Endothelial cell of umbilical vein (primary cell): Measurements from ENCODE around the gene MOB4. TPM values are rescaled to one million over a fixed set of nuclear protein-coding genes. Genes with fewer than 3 reads are reported as not detected.

ENCODE experiments used
- BruUV-seq: library from RNA; stranded (reverse); fragments of 400-500 nt; replicated peaks from 2 replicates; lab custom pipeline; 2021; lab: Mats Ljungman, UMichigan
- CTCF ChIA-PET: fragments of 300-600, 350-600 bp; sonication (Branson Sonifier 250); formaldehyde crosslinking; loops from one replicate; lab custom pipeline; 2021; ENCODE audit warnings: antibody characterized with exemption, inconsistent platforms; lab: Charles Lee
- POLR2A ChIA-PET: fragments of 300-600, 350-600 bp; sonication (Branson Sonifier 250); formaldehyde crosslinking; loops from one replicate; lab custom pipeline; 2021; ENCODE audit warnings: antibody characterized with exemption, inconsistent platforms; lab: Charles Lee
- DNase-seq: peaks from one replicate; pipeline ENCODE4 v3.0.0-alpha.2; 2011; ENCODE audit warnings: low read depth, low spot score
- FAIRE-seq: peaks from 2 replicates; lab custom pipeline; 2011; peaks lifted over from hg19 to GRCh38; lab: Jason Lieb, UNC
- H2AFZ ChIP-seq: 2 replicates; pipeline ENCODE4 v1.6.0; 2012; ENCODE audit warnings: low read depth, low read length, control low read depth, inconsistent platforms
- H3K27ac ChIP-seq: 2 replicates; pipeline ENCODE4 v1.5.1; 2011; ENCODE audit warnings: low read depth, mild to moderate bottlenecking, control low read depth, low read length, moderate library complexity; ENCODE audit not compliant: insufficient read depth
- H3K27me3 ChIP-seq, 2 experiments: 2 replicates each; pipeline versions ENCODE4 v1.6.0 to v1.6.1; 2011; ENCODE audit warnings: low read length in 2 of 2, mixed read lengths in 1 of 2; ENCODE audit not compliant: control insufficient read depth in 2 of 2, insufficient read depth in 2 of 2
- H3K36me3 ChIP-seq, 2 experiments: 2 replicates in 1 of 2; 3 replicates in 1 of 2; pipeline ENCODE4 v1.5.1; 2011; ENCODE audit warnings: low read length in 2 of 2, mild to moderate bottlenecking in 1 of 2, moderate library complexity in 1 of 2; ENCODE audit not compliant: control insufficient read depth in 2 of 2, insufficient read depth in 2 of 2; ENCODE audit errors: extremely low read depth in 1 of 2
- H3K4me1 ChIP-seq: 3 replicates; pipeline ENCODE4 v1.5.1; 2011; ENCODE audit warnings: mild to moderate bottlenecking, low read length; ENCODE audit not compliant: control insufficient read depth, insufficient read depth; ENCODE audit errors: extremely low read depth
- H3K4me2 ChIP-seq: 2 replicates; pipeline ENCODE4 v1.6.1; 2011; ENCODE audit warnings: low read length, control low read depth, mixed read lengths; ENCODE audit not compliant: insufficient read depth
- H3K4me3 ChIP-seq, 3 experiments: fragments of 200-600 bp in 1 of 3; sonication (generic), shearing (Covaris generic) in 1 of 3; replicated peaks in 1 of 3; 2 replicates each; pipeline ENCODE4 v1.5.1; 2011 to 2016; ENCODE audit warnings: control low read depth in 3 of 3, low read length in 3 of 3, mild to moderate bottlenecking in 2 of 3, inconsistent platforms in 1 of 3, low read depth in 1 of 3, moderate library complexity in 1 of 3; ENCODE audit not compliant: insufficient read depth in 1 of 3
- H3K79me2 ChIP-seq: 2 replicates; pipeline ENCODE4 v1.6.0; 2012; ENCODE audit warnings: low read length, inconsistent platforms; ENCODE audit not compliant: control insufficient read depth, insufficient read depth
- H3K9ac ChIP-seq: replicated peaks from 2 replicates; pipeline ENCODE3; 2011; ENCODE audit warnings: low read length, control low read depth; ENCODE audit not compliant: insufficient read depth; ENCODE audit errors: extremely low read depth
- H3K9me1 ChIP-seq: replicated peaks from 3 replicates; pipeline ENCODE4 v1.6.0; 2011; ENCODE audit warnings: mild to moderate bottlenecking, low read length; ENCODE audit not compliant: control insufficient read depth, insufficient read depth; ENCODE audit errors: extremely low read depth
- H3K9me3 ChIP-seq: replicated peaks from 2 replicates; pipeline ENCODE4 v1.5.1; 2012; ENCODE audit warnings: low read length, inconsistent platforms; ENCODE audit not compliant: control insufficient read depth, insufficient read depth
- H4K20me1 ChIP-seq: replicated peaks from 2 replicates; pipeline ENCODE3; 2011; ENCODE audit warnings: mild to moderate bottlenecking, low read length; ENCODE audit not compliant: control insufficient read depth, insufficient read depth; ENCODE audit errors: extremely low read depth
- EZH2 ChIP-seq: IDR thresholded peaks from 2 replicates; pipeline ENCODE4 v1.6.1; 2012; ENCODE audit warnings: borderline replicate concordance, low read depth, mild to moderate bottlenecking, moderate library complexity, low read length, inconsistent platforms; ENCODE audit not compliant: severe bottlenecking
- FOS ChIP-seq: IDR thresholded peaks from 2 replicates; pipeline ENCODE4 v1.6.1; 2011; ENCODE audit warnings: mild to moderate bottlenecking, low read length, moderate library complexity, borderline replicate concordance; ENCODE audit not compliant: insufficient read depth
- GATA2 ChIP-seq: IDR thresholded peaks from 2 replicates; pipeline ENCODE4 v1.7.0; 2011; ENCODE audit warnings: low read depth, mild to moderate bottlenecking, moderate library complexity, mixed read lengths, low read length; ENCODE audit not compliant: insufficient read length, insufficient read depth
- JUN ChIP-seq: IDR thresholded peaks from 2 replicates; pipeline ENCODE4 v1.6.1; 2011; ENCODE audit warnings: borderline replicate concordance, low read depth; ENCODE audit not compliant: insufficient read length, insufficient read depth
- MYC ChIP-seq: IDR thresholded peaks from one replicate; pipeline ENCODE4 v1.6.1; 2011; ENCODE audit warnings: mild to moderate bottlenecking, low read depth, low read length
- POLR2A ChIP-seq: IDR thresholded peaks from 2 replicates; pipeline ENCODE4 v1.6.1; 2012; ENCODE audit warnings: low read depth, mild to moderate bottlenecking, control low read depth, low read length
- POLR2AphosphoS5 ChIP-seq: IDR thresholded peaks from 2 replicates; pipeline ENCODE4 v1.6.1; 2012; ENCODE audit warnings: low read depth, mild to moderate bottlenecking, control low read depth, low read length, moderate library complexity; ENCODE audit not compliant: insufficient read depth
- dilution Hi-C: fragments of 300-500 bp; cut with MboI; formaldehyde crosslinking; loops from one replicate; pipeline ENCODE4 v1.15.0; 2019; ENCODE audit warnings: low sequenced_read_pairs; ENCODE audit not compliant: extremely low pct_ligation_motif_present
- intact Hi-C: fragments of 100-400 bp; cut with micrococcal nuclease; formaldehyde crosslinking; loops from one replicate; pipeline ENCODE4 v1.10.0; 2022
- polyA plus RNA-seq, 4 experiments: library from polyadenylated mRNA; depleted of rRNA in 3 of 4; stranded (reverse) in 3 of 4; unstranded in 1 of 4; fragments of >200 nt; gene quantifications; 2 replicates each; pipeline versions ENCODE4 v1.2.1 to v1.2.3, GENCODE V29; 2011 to 2012; ENCODE audit warnings: missing spikeins in 1 of 4
- total RNA-seq: library from RNA; stranded (reverse); gene quantifications from 2 replicates; pipeline ENCODE4 v1.2.3, GENCODE V29; 2021
- TF ChIP-seq, protein P1 (sequence below), 2 donors: IDR thresholded peaks; 1 replicate in 1 of 2; 2 replicates in 1 of 2; pipeline ENCODE4 v1.5.1; 2011; ENCODE audit warnings: low read length in 2 of 2, mild to moderate bottlenecking in 2 of 2, moderate library complexity in 2 of 2, control low read depth in 1 of 2, inconsistent platforms in 1 of 2, low read depth in 1 of 2; ENCODE audit not compliant: insufficient read depth in 1 of 2; ENCODE audit errors: extremely low read depth in 1 of 2
- TF ChIP-seq, protein P2 (sequence below): IDR thresholded peaks from 2 replicates; pipeline ENCODE4 v1.6.1; 2011; ENCODE audit not compliant: insufficient read depth, insufficient read length

MOB4 gene
- total and polyA plus RNA-seq, 2 donors (not counting 3 experiments of a cell fraction or from before 2014, with no cell fraction given): 23.9 to 27.9 TPM

GRCh38 chr2:197495433-197496134 is 20.3 kb upstream of the MOB4 start:
- Histone ChIP-seq H3K36me3 (peaks cover 10 to 32% of the 10 kb centered on the region in 2 experiments), H3K9ac (no peak overlapping the region), H3K27me3 (no peaks in the 10 kb centered on the region), H3K27ac (no peak overlapping the region), H3K4me1 (peaks cover 33% of the 10 kb centered on the region), H3K4me2 (peak overlapping the region; percentile 99), H4K20me1 (peaks cover 2% of the 10 kb centered on the region), H3K9me1 (no peaks in the 10 kb centered on the region), H3K79me2 (peaks cover 59% of the 10 kb centered on the region), H3K9me3 (no peaks in the 10 kb centered on the region), H2AFZ (no peak overlapping the region), H3K4me3 (no peak overlapping the region)
- no peak for DNase-seq
- ChIA-PET CTCF (interaction anchor here (0.7 kb wide), 1 partner anchor 9 kb away, joined by 3 read pairs; no protein-coding TSS in a partner anchor), POLR2A (no interaction called here)
- FAIRE-seq: no peak
- dilution Hi-C loops (no loop called here), intact Hi-C loops (loop anchor here (5.0 kb wide), 1 partner anchor 802 kb away; no protein-coding TSS in a partner anchor)
- TF ChIP-seq, protein P1, sequence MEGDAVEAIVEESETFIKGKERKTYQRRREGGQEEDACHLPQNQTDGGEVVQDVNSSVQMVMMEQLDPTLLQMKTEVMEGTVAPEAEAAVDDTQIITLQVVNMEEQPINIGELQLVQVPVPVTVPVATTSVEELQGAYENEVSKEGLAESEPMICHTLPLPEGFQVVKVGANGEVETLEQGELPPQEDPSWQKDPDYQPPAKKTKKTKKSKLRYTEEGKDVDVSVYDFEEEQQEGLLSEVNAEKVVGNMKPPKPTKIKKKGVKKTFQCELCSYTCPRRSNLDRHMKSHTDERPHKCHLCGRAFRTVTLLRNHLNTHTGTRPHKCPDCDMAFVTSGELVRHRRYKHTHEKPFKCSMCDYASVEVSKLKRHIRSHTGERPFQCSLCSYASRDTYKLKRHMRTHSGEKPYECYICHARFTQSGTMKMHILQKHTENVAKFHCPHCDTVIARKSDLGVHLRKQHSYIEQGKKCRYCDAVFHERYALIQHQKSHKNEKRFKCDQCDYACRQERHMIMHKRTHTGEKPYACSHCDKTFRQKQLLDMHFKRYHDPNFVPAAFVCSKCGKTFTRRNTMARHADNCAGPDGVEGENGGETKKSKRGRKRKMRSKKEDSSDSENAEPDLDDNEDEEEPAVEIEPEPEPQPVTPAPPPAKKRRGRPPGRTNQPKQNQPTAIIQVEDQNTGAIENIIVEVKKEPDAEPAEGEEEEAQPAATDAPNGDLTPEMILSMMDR (IDR thresholded peaks at IDR 0.05; ENCODE audit: extremely low read depth in 1 of 2, insufficient read depth in 1 of 2, low read depth in 1 of 2, low read length in 2 of 2): no peak
- TF ChIP-seq, protein P2, sequence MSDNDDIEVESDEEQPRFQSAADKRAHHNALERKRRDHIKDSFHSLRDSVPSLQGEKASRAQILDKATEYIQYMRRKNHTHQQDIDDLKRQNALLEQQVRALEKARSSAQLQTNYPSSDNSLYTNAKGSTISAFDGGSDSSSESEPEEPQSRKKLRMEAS: no peak
- TF ChIP-seq FOS: no peak
- no peak for TF ChIP-seq JUN
- TF ChIP-seq EZH2: no peak
- TF ChIP-seq GATA2: no peak
- no peak for TF ChIP-seq POLR2AphosphoS5
- TF ChIP-seq POLR2A: no peak
- TF ChIP-seq MYC: no peak
- BruUV-seq: no TSS peak
